OCI-LY7 (cell line): ENCODE results near the gene RMND5A.

Experiments
- EZH2phosphoT487 ChIP-seq: fragments of 200-600 bp; sonication (generic); IDR thresholded peaks from 2 replicates; pipeline ENCODE4 v1.6.1; 2018; ENCODE audit warnings: low read depth, borderline replicate concordance, mild to moderate bottlenecking, mixed run types, antibody characterized with exemption, low read length, moderate library complexity, mixed read lengths
- TF ChIP-seq, protein P1 (sequence below): fragments of 200-600 bp; sonication (generic); conservative IDR thresholded peaks from 2 replicates; pipeline ENCODE4 v1.5.1; 2014; ENCODE audit warnings: mild to moderate bottlenecking, antibody characterized with exemption, low read length, moderate library complexity, mixed read lengths

DNA sequence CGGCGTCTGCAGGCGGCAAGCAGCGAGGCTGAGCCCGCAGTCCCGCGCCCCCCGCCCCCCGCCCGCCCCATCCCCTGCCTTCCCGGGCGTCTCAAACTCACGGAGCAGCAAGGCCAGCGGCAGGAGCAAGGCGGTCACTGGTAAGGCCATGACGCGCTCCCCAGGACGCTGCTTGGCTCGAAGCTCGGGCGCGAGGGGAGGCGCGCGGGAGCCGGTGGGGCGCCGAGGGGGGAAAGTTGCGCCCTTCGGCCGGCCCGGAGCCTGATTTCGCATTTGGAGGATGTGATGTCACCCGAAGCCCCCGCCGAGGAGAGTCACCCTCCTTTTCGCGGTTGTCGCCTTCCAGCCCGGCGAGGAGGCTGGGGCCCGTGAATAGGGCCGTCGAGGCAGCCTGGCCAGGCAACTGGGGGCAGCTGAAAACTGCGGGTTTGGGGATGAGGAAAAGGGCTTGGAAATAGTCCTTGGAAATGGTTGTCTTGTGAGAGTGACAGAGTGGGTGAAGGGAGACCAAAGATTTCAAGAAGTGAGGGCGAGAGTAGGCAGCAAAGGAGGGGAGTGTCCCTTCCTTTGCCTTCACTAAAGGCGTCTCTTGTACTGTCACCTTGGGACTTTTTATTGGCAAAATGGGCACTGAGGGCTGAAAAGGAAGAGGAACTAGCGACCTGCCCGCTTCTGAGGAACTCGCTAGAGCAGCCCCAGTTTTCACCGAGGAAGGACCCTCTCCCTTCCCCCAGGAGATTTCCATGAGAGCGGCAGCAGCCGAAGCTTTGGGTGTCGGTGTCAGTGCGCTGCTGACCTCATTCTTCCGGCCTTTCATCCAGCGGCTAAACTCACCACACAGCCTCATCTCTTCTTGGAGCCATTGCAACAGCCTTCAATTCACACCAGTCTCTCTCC, 70.8 kb downstream of the RMND5A start, which contains the start of gene CD8A:
- TF ChIP-seq, protein P1, sequence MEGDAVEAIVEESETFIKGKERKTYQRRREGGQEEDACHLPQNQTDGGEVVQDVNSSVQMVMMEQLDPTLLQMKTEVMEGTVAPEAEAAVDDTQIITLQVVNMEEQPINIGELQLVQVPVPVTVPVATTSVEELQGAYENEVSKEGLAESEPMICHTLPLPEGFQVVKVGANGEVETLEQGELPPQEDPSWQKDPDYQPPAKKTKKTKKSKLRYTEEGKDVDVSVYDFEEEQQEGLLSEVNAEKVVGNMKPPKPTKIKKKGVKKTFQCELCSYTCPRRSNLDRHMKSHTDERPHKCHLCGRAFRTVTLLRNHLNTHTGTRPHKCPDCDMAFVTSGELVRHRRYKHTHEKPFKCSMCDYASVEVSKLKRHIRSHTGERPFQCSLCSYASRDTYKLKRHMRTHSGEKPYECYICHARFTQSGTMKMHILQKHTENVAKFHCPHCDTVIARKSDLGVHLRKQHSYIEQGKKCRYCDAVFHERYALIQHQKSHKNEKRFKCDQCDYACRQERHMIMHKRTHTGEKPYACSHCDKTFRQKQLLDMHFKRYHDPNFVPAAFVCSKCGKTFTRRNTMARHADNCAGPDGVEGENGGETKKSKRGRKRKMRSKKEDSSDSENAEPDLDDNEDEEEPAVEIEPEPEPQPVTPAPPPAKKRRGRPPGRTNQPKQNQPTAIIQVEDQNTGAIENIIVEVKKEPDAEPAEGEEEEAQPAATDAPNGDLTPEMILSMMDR, result no peak
- no peak for TF ChIP-seq EZH2phosphoT487
